K562 (cell line): Measurements from ENCODE around the gene CISD2.

Experiments used
- FOS ChIP-seq: IDR thresholded peaks from 3 replicates; pipeline ENCODE4 v1.6.1; 2011; ENCODE audit not compliant: insufficient read length; ENCODE audit errors: extremely low read depth
- MTA3 ChIP-seq: fragments of 450-650 bp; formaldehyde crosslinking; IDR thresholded peaks from 2 replicates; pipeline ENCODE4 v1.6.1; 2017; ENCODE audit warnings: mild to moderate bottlenecking, borderline replicate concordance
- NCOA2 ChIP-seq, 2 experiments: fragments of 450-650 bp; IDR thresholded peaks; 2 replicates each; pipeline ENCODE4 v1.6.1; 2018; ENCODE audit warnings: mild to moderate bottlenecking in 2 of 2, moderate library complexity in 1 of 2; ENCODE audit not compliant: partially characterized antibody in 2 of 2
- NFIC ChIP-seq: fragments of 450-650 bp; IDR thresholded peaks from 2 replicates; pipeline ENCODE4 v1.6.1; 2017; ENCODE audit warnings: mild to moderate bottlenecking, inconsistent platforms
- SIX5 ChIP-seq, 2 experiments: IDR thresholded peaks; 2 replicates each; pipeline ENCODE4 v1.6.1; 2011; ENCODE audit warnings: low read length in 2 of 2, borderline replicate concordance in 1 of 2, low read depth in 1 of 2, mild to moderate bottlenecking in 1 of 2, moderate library complexity in 1 of 2; ENCODE audit not compliant: insufficient read depth in 1 of 2
- SOX6 ChIP-seq: fragments of 450-650 bp; IDR thresholded peaks from 2 replicates; pipeline ENCODE4 v1.6.1; 2014; ENCODE audit warnings: mild to moderate bottlenecking
- YY1 ChIP-seq, 3 experiments: IDR thresholded peaks; 2 replicates each; pipeline ENCODE4 v1.6.1; 2011; ENCODE audit warnings: low read length in 2 of 3, mild to moderate bottlenecking in 2 of 3, moderate library complexity in 2 of 3, borderline replicate concordance in 1 of 3, control low read depth in 1 of 3, low read depth in 1 of 3; ENCODE audit not compliant: insufficient read depth in 3 of 3, insufficient replicate concordance in 2 of 3, control insufficient read depth in 1 of 3, insufficient read length in 1 of 3; ENCODE audit errors: extremely low read depth in 1 of 3
- TF ChIP-seq, protein P1 (sequence below), 3 experiments: IDR thresholded peaks in 2 of 3; conservative IDR thresholded peaks in 1 of 3; 2 replicates each; pipeline ENCODE4 v1.5.1; 2011 to 2012; ENCODE audit warnings: low read length in 3 of 3, mild to moderate bottlenecking in 3 of 3, control low read depth in 2 of 3, improper control_type of control experiment in 1 of 3, inconsistent platforms in 1 of 3, low read depth in 1 of 3, mixed read lengths in 1 of 3, moderate library complexity in 1 of 3; ENCODE audit not compliant: insufficient read depth in 2 of 3

DNA sequence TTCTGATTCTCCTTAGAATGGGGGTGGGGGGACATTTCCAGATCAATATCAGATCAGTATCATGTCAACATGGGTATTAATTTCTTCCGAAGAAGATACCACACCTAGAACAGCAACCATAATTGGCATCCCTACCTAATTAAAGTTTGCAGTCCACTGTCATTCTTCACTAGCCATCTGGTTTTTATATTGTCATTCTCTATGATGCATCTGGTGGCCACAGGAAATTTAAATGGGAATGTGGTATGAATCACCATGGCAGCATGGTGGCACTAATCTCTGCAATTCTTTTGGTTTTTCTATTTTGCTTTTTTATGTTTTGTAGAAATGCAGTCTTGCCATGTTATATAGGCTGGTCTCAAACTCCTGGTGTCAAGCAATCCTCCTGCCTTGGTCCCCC, 24.9 kb upstream of the CISD2 start:
- TF ChIP-seq NFIC, result no peak
- TF ChIP-seq, protein P1, sequence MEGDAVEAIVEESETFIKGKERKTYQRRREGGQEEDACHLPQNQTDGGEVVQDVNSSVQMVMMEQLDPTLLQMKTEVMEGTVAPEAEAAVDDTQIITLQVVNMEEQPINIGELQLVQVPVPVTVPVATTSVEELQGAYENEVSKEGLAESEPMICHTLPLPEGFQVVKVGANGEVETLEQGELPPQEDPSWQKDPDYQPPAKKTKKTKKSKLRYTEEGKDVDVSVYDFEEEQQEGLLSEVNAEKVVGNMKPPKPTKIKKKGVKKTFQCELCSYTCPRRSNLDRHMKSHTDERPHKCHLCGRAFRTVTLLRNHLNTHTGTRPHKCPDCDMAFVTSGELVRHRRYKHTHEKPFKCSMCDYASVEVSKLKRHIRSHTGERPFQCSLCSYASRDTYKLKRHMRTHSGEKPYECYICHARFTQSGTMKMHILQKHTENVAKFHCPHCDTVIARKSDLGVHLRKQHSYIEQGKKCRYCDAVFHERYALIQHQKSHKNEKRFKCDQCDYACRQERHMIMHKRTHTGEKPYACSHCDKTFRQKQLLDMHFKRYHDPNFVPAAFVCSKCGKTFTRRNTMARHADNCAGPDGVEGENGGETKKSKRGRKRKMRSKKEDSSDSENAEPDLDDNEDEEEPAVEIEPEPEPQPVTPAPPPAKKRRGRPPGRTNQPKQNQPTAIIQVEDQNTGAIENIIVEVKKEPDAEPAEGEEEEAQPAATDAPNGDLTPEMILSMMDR (IDR thresholded peaks at IDR 0.05 in 2 of 3, conservative IDR thresholded peaks at IDR 0.05 in 1 of 3; ENCODE audit: insufficient read depth in 2 of 3, low read depth in 1 of 3, low read length in 3 of 3), result no peak
- TF ChIP-seq MTA3, result no peak
- no peak for TF ChIP-seq SIX5 (IDR thresholded peaks at IDR 0.05; ENCODE audit: borderline replicate concordance in 1 of 2, insufficient read depth in 1 of 2, low read depth in 1 of 2, low read length in 2 of 2)
- TF ChIP-seq FOS, result no peak
- TF ChIP-seq NCOA2 (IDR thresholded peaks at IDR 0.05; ENCODE audit: partially characterized antibody in 2 of 2), result no peak
- TF ChIP-seq YY1 (IDR thresholded peaks at IDR 0.05; ENCODE audit: borderline replicate concordance in 1 of 3, control insufficient read depth in 1 of 3, extremely low read depth in 1 of 3, insufficient read depth in 3 of 3, insufficient read length in 1 of 3, insufficient replicate concordance in 2 of 3, low read depth in 1 of 3, low read length in 2 of 3), result no peak
- TF ChIP-seq SOX6, result no peak
